Immature natural killer cell (primary cell): ENCODE measurements around the gene RAB35. TPM values are rescaled to one million over a fixed set of nuclear protein-coding genes. Genes with fewer than 3 reads are reported as not detected.
A peak's percentile ranks its signal among the peaks of the same experiment; 100 is the strongest.

Experiments used
- DNase-seq, 3 donors: peaks; one replicate each; pipeline ENCODE4 v3.0.0; 2022; ENCODE audit warnings: mixed read lengths in 1 of 3
- H3K27ac Mint-ChIP-seq, 6 donors: one replicate each; pipeline ENCODE4 v1.8.0; 2020; ENCODE audit warnings: mixed read lengths in 6 of 6, mild to moderate bottlenecking in 5 of 6, inconsistent platforms in 4 of 6, moderate library complexity in 3 of 6
- H3K27me3 Mint-ChIP-seq, 3 donors: one replicate each; pipeline ENCODE4 v1.8.0; 2020 to 2021; ENCODE audit warnings: low read depth in 3 of 3, mild to moderate bottlenecking in 3 of 3, mixed read lengths in 3 of 3, moderate library complexity in 3 of 3, inconsistent platforms in 1 of 3
- H3K36me3 Mint-ChIP-seq, 3 donors: one replicate each; pipeline ENCODE4 v1.8.0; 2020; ENCODE audit warnings: mixed read lengths in 3 of 3, inconsistent platforms in 2 of 3, mild to moderate bottlenecking in 2 of 3
- H3K4me1 Mint-ChIP-seq, 2 donors: one replicate each; pipeline ENCODE4 v1.8.0; 2020; ENCODE audit warnings: inconsistent platforms in 2 of 2, mild to moderate bottlenecking in 2 of 2, mixed read lengths in 2 of 2, moderate library complexity in 1 of 2
- H3K4me3 Mint-ChIP-seq, 5 donors: one replicate each; pipeline ENCODE4 v1.8.0; 2020; ENCODE audit warnings: mild to moderate bottlenecking in 5 of 5, mixed read lengths in 5 of 5, inconsistent platforms in 3 of 5, moderate library complexity in 3 of 5
- H3K9me3 Mint-ChIP-seq, 6 donors: one replicate each; pipeline ENCODE4 v1.8.0; 2020; ENCODE audit warnings: mild to moderate bottlenecking in 6 of 6, mixed read lengths in 6 of 6, inconsistent platforms in 4 of 6, moderate library complexity in 3 of 6
- polyA plus RNA-seq, 3 donors: library from polyadenylated mRNA; unstranded; fragments of 300-500 nt; fragmentation: Illumina TruSeq; gene quantifications; one replicate each; pipeline ENCODE4 v1.2.3, GENCODE V29; 2021

RAB35 gene
- polyA plus RNA-seq, 3 donors from 2014 or later: 16.3 to 34.9 (median 26.3) TPM

DNA sequence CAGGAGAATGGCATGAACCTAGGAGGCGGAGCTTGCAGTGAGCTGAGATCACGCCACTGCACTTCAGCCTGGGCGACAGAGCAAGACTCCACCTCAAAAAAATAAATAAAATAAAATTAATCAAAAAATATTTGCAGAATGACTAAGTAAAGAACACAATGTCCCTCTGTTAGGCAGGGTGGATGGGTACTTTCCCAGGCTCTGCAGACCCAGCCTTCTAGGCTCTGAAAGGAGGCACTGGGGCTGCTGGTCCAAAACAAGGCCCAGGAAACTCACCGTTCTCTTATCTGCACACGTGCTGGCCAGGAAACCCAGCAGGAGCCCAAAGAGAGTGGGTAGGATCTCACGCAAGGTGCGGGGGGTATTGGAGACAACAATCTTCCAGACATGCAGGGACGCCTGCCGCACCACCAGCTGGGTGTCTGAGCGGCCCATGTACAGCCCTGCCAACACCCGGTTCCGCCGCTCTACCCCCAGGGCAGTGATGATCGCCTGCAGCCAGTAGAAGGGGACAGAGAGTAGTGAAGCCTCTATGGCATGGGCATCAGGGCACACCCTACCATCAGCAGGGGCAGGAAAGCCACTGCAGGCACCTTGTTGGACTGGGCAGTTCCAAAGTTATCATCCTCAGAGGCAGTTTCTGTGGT lies 25.8 kb upstream of the RAB35 start:
- H3K9me3 Mint-ChIP-seq: no peaks in the 10 kb centered on the region
- H3K27me3 Mint-ChIP-seq: peaks cover 0 to 2% (median 0%) of the 10 kb centered on the region in 3 donors
- peaks cover 20 to 43% (median 26%) of the 10 kb centered on the region in 3 donors for H3K36me3 Mint-ChIP-seq
- H3K4me1 Mint-ChIP-seq: no peaks in the 10 kb centered on the region
- H3K4me3 Mint-ChIP-seq: no peak overlapping the region
- no peak for DNase-seq
- H3K27ac Mint-ChIP-seq: no peak overlapping the region

DNA sequence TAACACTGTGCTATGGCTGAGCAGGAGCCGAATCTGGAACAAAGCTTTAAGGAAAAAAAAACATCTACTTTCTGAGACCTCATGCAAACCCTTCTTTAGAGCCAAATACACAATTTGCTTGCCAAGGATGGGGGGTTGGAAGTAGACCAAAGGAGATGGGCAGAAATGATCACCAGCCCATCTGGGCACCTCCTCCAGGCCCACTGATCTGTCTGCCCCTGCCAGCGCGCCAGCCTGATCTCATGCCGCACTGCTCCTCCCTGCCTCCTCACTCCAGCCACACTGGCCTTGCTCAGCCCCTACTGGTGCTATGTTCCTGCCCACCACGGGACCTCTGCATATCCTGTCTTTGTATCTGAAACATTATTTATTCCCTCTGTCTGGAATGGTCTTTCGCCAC lies 24.8 kb upstream of the RAB35 start:
- Mint-ChIP-seq H3K27ac (peak overlapping the region in 3 of 6 donors; percentile 27 to 60 (median 41)), H3K27me3 (peaks cover 0 to 2% (median 2%) of the 10 kb centered on the region in 3 donors), H3K4me3 (no peak overlapping the region), H3K4me1 (no peaks in the 10 kb centered on the region), H3K9me3 (no peaks in the 10 kb centered on the region), H3K36me3 (peaks cover 22 to 42% (median 24%) of the 10 kb centered on the region in 3 donors)
- DNase-seq: no peak

DNA sequence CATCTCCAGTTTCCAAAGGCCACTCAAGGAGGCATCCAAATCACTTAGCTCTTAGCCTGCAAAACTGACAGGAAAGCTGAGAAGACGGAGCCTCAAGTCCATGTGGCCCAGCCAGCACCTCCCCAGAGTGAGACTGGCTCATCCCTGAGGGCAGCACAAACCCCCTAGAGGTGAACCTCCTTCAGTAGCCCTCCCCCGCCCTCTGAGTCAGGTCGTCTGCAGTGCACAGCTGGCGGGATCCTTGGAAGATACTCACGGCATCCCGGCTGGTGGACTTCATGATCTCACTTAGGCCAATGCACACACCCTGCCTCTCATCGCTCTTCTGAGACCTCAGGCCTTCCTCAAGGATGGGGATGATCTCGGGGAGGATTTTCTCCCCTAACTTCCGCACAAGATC lies 24.1 kb upstream of the RAB35 start:
- H3K36me3 Mint-ChIP-seq: peaks cover 22 to 45% (median 26%) of the 10 kb centered on the region in 3 donors
- DNase-seq: no peak
- no peaks in the 10 kb centered on the region for H3K9me3 Mint-ChIP-seq
- no peak overlapping the region for H3K4me3 Mint-ChIP-seq
- no peaks in the 10 kb centered on the region for H3K4me1 Mint-ChIP-seq
- no peak overlapping the region for H3K27ac Mint-ChIP-seq
- H3K27me3 Mint-ChIP-seq: peaks cover 0 to 2% (median 2%) of the 10 kb centered on the region in 3 donors

DNA sequence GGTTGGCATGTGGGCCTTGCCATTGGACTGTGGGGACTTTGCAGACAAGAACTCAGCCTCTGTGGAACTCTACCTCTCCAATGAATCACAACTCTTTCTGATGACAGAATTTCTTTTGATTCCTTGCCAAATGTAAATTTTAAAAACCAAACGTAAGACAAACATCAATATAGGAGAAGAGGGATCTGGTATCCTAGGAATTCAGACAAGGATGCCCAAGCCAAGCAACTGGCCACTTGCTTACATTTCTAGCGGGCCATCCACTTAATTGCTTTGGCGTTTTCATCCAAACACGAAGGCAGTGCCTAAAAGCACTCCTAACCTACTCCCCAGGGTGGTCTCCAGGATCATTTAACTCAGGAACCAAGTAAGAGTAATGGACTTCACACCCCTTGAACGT lies 23.4 kb upstream of the RAB35 start:
- peaks cover 22 to 43% (median 24%) of the 10 kb centered on the region in 3 donors for H3K36me3 Mint-ChIP-seq

DNA sequence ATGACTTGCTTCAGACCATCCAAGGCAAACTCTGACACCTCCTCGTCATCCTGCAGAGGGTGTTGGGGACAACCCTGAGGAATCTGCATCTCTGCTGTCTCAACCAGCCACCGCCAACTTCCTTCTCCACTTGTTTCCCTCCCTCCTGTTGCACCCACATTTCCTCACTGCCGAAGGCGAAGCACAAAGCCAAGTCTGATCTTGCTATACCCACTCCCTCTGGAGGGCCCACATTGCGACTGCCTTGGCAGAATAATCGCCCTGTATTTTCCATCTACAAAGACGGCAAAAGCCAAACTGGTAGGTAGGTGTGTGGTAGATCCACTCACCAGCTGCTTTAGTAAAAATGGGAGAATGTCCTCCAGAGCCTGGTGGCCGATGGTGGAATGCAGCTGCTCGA lies 21.8 kb upstream of the RAB35 start:
- Mint-ChIP-seq H3K36me3 (peaks cover 22 to 50% (median 31%) of the 10 kb centered on the region in 3 donors), H3K9me3 (no peaks in the 10 kb centered on the region), H3K4me1 (no peaks in the 10 kb centered on the region), H3K27me3 (peaks cover 0 to 2% (median 2%) of the 10 kb centered on the region in 3 donors), H3K27ac (peak overlapping the region in 1 of 6 donors; percentile 41), H3K4me3 (no peak overlapping the region)
- DNase-seq: no peak

More for the DNA sequence above, 23.4 kb upstream of the RAB35 start:
- DNase-seq: no peak
- H3K27me3 Mint-ChIP-seq: peaks cover 0 to 2% (median 2%) of the 10 kb centered on the region in 3 donors
- no peak overlapping the region for H3K4me3 Mint-ChIP-seq
- H3K27ac Mint-ChIP-seq: peak overlapping the region in 1 of 6 donors; percentile 47
- H3K9me3 Mint-ChIP-seq: no peaks in the 10 kb centered on the region
- no peaks in the 10 kb centered on the region for H3K4me1 Mint-ChIP-seq

DNA sequence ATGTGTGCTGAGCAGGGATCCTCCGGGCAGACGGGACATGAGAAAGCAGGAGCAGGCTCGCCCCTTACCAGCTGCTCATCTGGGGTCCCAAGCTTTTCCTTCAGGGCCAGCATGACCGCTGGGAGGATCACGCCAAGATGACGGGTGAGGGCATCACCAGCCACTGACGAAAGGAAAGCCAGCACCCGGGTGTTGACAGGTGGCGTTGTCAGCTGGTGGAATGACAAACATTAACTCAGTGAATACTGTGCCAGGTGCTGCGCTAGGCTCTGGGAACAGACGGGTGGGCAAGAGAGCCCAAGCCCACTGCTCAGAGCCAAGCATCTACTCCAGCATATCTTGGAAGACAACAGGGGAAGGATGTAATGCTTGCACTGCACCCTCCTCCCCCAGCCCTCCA lies 21.3 kb upstream of the RAB35 start:
- Mint-ChIP-seq H3K9me3 (no peaks in the 10 kb centered on the region), H3K27me3 (peaks cover 0 to 2% (median 2%) of the 10 kb centered on the region in 3 donors), H3K36me3 (peaks cover 22 to 54% (median 31%) of the 10 kb centered on the region in 3 donors), H3K4me3 (no peak overlapping the region), H3K27ac (no peak overlapping the region), H3K4me1 (no peaks in the 10 kb centered on the region)
- DNase-seq: no peak

DNA sequence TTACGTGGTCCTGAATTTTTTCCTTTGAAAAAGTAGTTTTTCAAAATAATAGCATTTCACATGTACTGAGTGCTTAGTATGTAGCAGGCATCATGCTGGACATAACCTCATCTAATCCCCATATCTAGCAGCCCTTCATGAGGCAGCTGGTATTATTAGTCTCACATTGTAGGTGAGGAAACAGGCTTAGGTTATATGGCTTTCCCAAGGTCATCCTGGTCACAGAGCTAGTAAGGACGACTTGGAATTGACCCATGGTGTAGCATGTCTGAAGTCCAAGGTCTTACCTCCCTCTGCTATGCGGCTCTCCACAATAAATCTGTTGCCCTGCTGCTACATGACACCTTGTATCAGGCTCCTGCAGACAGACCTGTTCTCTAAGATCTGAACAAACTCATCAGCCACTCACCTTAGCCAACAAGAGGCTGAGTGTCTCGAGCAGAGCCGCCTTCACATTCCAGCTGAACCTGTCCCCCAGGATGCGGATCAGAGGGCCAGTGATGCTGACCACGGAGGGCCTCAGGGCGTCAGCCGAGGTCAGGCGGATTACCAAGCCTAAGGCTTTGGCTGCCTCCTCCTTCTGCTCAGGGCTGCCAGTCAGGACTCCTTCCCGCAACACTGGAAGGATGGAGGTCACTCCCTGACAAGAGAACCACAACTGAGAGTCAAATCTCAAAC lies 19.7 kb upstream of the RAB35 start:
- peaks cover 0 to 2% (median 2%) of the 10 kb centered on the region in 3 donors for H3K27me3 Mint-ChIP-seq
- H3K4me3 Mint-ChIP-seq: no peak overlapping the region
- no peak for DNase-seq
- H3K36me3 Mint-ChIP-seq: peaks cover 16 to 63% (median 34%) of the 10 kb centered on the region in 3 donors
- no peaks in the 10 kb centered on the region for H3K4me1 Mint-ChIP-seq
- no peak overlapping the region for H3K27ac Mint-ChIP-seq
- H3K9me3 Mint-ChIP-seq: no peaks in the 10 kb centered on the region

DNA sequence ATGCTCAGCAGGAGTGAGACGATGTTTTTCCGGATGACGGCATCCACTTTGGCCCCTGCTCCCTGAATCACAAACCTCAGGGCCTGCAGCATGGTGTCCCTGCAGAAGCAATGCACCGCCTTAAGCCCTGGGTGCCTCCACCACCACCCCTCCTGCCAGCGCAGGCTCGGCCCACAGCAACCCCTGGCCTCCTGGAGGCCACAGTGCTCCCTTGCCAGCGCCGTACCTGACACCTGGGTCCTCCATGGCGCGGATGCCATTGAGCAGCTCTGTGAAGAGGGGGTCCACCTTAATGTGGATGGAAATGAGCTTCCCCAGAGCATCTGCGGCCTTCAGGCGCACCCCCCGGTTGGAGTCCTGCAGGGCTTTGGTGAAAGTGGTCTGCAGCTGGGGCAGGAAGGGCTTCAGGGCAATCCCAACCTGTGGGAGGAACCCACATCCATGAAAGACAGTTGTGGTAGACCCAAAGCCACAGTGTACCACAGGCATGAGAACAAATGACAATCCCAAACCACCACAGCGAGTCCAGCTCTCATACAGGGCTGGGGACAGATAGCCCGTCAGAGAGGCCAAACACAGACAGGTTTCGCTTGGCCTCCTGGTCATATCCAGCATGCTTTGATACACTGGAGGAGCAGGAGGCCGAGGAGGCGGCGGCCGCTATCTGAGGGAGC lies 17.9 kb upstream of the RAB35 start:
- no peak overlapping the region for H3K27ac Mint-ChIP-seq
- no peak overlapping the region for H3K4me3 Mint-ChIP-seq
- H3K36me3 Mint-ChIP-seq: peaks cover 6 to 53% (median 28%) of the 10 kb centered on the region in 3 donors

DNA sequence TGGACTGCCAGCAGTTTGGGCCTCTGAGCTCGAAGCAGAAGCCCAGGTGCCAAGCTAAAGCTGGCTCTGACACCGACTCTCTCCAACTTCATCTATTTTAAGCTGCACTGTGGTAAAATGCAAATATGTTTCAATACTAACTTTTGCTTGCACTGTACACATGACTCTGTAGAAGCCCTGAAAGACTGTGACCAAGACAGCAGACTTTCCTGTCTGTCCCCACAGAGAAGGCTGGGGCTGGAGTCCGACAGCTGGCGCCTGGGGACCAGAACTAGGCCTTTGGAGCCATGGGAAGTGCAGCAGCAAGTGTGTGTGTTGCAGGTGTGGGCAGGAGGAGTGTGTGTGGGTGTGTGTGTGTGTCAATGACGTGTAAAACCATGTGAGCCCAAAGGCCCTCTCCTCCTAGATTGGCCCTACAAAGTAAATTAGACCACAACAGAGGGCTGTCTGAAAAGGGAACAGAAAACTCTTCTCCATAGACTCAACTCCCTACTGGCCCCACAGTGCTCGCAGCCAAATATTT lies 16.4 kb upstream of the RAB35 start:
- Mint-ChIP-seq H3K27ac (no peak overlapping the region), H3K4me1 (no peaks in the 10 kb centered on the region), H3K9me3 (no peaks in the 10 kb centered on the region), H3K27me3 (peaks cover 0 to 2% (median 0%) of the 10 kb centered on the region in 3 donors), H3K4me3 (no peak overlapping the region), H3K36me3 (peaks cover 4 to 52% (median 32%) of the 10 kb centered on the region in 3 donors)
- no peak for DNase-seq

More for the DNA sequence above, 17.9 kb upstream of the RAB35 start:
- H3K4me1 Mint-ChIP-seq: no peaks in the 10 kb centered on the region
- H3K27me3 Mint-ChIP-seq: peaks cover 0 to 2% (median 2%) of the 10 kb centered on the region in 3 donors
- H3K9me3 Mint-ChIP-seq: no peaks in the 10 kb centered on the region
- DNase-seq: no peak

DNA sequence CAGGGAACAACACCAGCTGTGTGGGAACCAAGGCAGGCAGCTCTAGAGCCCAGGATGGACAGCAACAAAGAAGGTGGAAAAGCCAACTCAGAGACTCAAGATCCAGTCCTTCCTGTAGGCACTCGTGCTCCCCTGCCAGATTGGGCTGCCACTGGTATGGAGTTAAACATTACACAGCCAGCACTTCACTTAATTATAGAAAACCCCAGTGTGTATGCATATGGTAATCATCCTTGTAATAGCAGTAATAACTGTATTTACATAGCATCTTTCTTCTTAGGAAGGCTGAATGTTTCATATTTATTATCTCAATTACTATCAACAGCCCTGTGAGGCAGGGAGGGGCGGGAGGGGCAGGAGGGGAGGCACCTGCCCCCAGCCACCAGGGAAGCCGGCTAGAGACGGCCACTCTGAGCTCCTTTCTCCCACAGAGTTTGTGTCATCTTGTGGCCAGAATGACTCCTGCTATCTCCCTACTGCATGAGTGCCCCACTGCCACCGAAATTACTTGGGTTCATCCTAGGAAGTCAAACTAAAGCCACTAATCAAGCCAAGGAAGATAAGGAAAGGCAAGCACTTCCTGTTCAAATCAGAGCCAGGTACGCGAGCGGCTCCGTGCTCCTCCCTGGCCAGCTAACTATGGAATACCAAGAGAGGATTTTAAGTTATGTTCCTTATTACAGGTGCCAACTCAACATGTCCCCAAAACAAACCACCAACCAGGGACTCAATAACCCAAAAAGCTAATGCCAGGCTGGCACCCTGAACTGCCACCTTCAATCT lies 15.7 kb upstream of the RAB35 start:
- peak overlapping the region in 1 of 6 donors; percentile 49 for H3K27ac Mint-ChIP-seq
- H3K4me1 Mint-ChIP-seq: no peaks in the 10 kb centered on the region
- H3K27me3 Mint-ChIP-seq: peaks cover 0 to 2% (median 0%) of the 10 kb centered on the region in 3 donors
- no peaks in the 10 kb centered on the region for H3K9me3 Mint-ChIP-seq
- DNase-seq: no peak
- H3K4me3 Mint-ChIP-seq: no peak overlapping the region
- peaks cover 4 to 51% (median 31%) of the 10 kb centered on the region in 3 donors for H3K36me3 Mint-ChIP-seq

DNA sequence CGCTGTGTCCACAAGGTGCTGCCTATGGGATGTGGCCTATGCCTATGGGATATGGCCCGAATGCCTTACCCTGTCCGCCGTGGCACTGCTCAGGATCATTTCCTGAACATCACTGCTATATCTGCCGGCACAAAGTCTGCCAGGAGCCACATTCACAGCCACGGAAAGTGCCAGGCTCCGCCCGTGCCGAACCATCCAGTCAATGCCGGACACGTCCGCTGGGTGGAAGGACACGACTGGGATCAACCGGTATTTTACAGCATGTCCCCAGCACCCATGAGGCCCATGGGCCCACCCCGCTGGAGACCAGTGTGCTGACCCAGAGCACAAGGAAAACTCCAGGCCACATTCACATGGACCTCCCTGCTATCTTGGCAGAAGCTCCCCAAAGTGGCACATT lies 14.6 kb upstream of the RAB35 start:
- peaks cover 0 to 2% (median 0%) of the 10 kb centered on the region in 3 donors for H3K27me3 Mint-ChIP-seq
- H3K36me3 Mint-ChIP-seq: peaks cover 10 to 53% (median 26%) of the 10 kb centered on the region in 3 donors
- H3K27ac Mint-ChIP-seq: no peak overlapping the region
- no peak for DNase-seq
- no peaks in the 10 kb centered on the region for H3K9me3 Mint-ChIP-seq
- no peaks in the 10 kb centered on the region for H3K4me1 Mint-ChIP-seq
- H3K4me3 Mint-ChIP-seq: no peak overlapping the region

DNA sequence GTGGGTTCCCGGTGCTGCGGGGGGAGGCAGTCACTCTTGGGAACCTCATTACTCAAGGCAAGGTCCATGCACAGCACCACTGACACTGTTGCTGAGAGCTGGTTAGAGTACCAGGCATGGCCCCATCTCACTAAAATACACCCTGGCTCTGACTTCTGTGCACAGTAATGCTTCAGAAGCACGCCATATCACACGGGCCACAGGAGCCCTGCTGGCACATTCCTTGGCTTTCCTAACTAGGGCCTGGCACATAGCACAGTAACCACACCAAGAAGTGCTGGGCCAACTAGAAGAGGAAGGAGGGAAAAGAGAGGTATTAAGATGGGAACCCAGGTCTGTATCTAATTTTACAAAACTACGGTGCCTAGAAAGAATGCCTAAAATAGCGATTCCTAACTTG lies 13.5 kb upstream of the RAB35 start:
- no peak overlapping the region for H3K4me3 Mint-ChIP-seq
- H3K27ac Mint-ChIP-seq: no peak overlapping the region

DNA sequence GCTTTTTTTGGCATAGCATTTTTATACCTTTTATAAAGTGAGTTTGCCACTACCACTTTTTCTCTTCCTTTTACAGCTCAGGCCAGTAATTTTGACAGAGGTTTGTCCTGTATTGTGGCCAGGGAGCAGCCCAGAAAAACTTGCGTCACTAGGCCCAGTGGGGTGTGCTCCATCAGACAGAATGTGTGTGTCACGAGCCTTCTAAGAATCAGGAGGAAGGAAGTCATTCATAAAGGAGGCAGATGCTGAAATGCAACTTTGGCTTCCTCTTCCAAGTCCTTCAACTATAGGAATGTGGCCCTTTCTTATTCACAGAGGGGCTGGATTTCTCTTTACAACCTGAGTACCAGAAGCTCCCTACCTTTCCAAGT lies 10.1 kb upstream of the RAB35 start:
- no peak for DNase-seq
- no peaks in the 10 kb centered on the region for H3K9me3 Mint-ChIP-seq
- H3K27me3 Mint-ChIP-seq: peaks cover 0 to 2% (median 0%) of the 10 kb centered on the region in 3 donors
- peaks cover 10 to 25% (median 10%) of the 10 kb centered on the region in 3 donors for H3K36me3 Mint-ChIP-seq
- peak overlapping the region in 4 of 6 donors; percentile 5 to 55 (median 29) for H3K27ac Mint-ChIP-seq
- H3K4me3 Mint-ChIP-seq: no peak overlapping the region
- peaks cover 8% of the 10 kb centered on the region in 2 donors for H3K4me1 Mint-ChIP-seq

More for the DNA sequence above, 13.5 kb upstream of the RAB35 start:
- Mint-ChIP-seq H3K27me3 (peaks cover 0 to 2% (median 0%) of the 10 kb centered on the region in 3 donors), H3K36me3 (peaks cover 10 to 52% (median 24%) of the 10 kb centered on the region in 3 donors), H3K4me1 (no peaks in the 10 kb centered on the region), H3K9me3 (no peaks in the 10 kb centered on the region)
- no peak for DNase-seq
